SKM-1 (cell line): Measurements from ENCODE around the gene ARAF.
A peak's percentile ranks its signal among the peaks of the same experiment; 100 is the strongest.

ENCODE experiments used
- DNase-seq: peaks from one replicate; lab custom pipeline; 2025; ENCODE audit not compliant: unreplicated experiment; lab: John Stamatoyannopoulos, UW

Gene ARAF

DNA sequence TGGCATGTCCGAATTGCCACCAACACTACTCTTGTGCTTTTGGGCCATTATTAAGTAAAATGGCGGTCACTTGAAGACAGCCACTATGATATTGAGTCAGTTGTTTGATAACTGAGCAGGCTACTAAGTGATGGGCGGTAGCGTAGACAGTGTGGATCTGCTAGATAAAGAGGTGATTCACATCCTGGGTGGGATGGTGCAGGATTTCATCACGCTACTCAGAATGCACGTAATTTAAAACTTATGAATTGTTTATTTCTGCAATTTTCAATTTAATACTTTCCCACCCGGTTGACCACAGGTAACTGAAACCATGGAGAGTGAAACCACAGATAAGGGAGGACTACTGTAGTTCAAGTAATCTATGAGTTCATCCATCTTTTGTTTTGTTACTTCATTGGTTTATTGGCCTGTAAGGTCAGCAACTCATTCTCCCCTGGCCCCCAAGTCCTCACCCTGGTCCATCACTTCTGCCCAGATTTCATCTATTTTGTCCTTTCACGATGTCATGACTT lies 2.9 kb downstream of the ARAF start:
- no peak for DNase-seq

GRCh38 chrX:47564438-47565085 lies 3.6 kb downstream of the ARAF start:
- no peak for DNase-seq

- no peak for DNase-seq
Observed at GRCh38 chrX:47566841-47567240, 5.8 kb downstream of the ARAF start.

- DNase-seq = no peak
Observed at GRCh38 chrX:47568656-47569295, 7.8 kb downstream of the ARAF start.

GRCh38 chrX:47570794-47571193 lies 9.8 kb downstream of the ARAF start:
- no peak for DNase-seq

GRCh38 chrX:47571215-47571614 lies 10.2 kb downstream of the ARAF start:
- DNase-seq = no peak

GRCh38 chrX:47571896-47572295 lies 10.9 kb downstream of the ARAF start:
- no peak for DNase-seq

DNA sequence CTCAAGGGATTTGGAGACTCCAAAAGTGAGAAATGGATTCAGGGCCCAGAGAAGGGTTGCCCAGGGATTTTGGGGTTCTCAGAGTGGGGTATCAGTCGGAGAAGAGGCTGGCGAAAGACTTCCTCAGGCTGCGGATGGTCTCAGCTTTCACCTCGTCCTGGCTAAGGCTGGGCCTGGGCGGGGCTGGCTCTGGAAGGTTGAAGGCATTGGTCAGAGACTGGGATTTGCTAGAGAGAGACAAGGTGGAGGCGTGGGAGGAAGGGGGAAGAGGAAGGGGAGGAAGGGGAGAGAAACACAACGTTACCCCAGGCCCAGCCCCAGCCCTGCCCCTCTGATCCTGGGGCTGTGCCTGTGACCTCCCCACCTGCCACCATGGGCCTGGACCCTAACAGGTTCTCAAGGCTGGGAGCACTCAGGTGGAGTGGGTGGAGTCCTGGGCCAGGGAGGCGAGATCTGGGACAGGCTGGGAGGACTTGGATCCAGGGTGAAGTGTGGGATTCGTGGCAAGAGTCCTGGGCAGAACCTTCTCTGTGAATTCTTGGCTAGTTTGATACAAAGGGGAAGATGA lies 11.9 kb downstream of the ARAF start:
- no peak for DNase-seq

GRCh38 chrX:47573341-47574075 lies 12.5 kb downstream of the ARAF start:
- DNase-seq = no peak

DNA sequence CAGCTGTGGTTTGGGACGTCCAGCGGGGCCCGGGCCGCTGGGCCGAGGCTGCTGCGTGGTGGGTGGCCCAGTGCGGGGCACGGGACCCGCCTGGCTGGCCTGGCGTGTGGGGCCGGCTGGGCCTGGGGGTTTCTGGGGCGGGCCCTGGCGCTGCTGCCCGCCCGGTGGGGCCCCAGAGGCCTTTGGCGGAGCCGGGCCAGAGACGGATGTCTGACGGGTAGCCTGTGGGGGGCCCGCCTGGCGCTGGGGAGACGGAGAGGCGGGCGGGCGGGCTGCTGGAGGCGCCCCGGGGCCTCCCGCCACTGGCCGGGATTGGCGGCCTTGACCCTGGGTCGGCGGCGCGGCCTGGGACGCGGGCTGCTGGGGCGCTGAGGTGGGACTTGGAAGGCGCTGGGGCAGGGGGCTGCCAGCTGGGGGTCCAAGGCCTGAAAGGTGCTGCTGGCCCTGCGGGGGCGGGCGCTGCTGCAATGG lies 13.1 kb downstream of the ARAF start:
- no peak for DNase-seq

DNA sequence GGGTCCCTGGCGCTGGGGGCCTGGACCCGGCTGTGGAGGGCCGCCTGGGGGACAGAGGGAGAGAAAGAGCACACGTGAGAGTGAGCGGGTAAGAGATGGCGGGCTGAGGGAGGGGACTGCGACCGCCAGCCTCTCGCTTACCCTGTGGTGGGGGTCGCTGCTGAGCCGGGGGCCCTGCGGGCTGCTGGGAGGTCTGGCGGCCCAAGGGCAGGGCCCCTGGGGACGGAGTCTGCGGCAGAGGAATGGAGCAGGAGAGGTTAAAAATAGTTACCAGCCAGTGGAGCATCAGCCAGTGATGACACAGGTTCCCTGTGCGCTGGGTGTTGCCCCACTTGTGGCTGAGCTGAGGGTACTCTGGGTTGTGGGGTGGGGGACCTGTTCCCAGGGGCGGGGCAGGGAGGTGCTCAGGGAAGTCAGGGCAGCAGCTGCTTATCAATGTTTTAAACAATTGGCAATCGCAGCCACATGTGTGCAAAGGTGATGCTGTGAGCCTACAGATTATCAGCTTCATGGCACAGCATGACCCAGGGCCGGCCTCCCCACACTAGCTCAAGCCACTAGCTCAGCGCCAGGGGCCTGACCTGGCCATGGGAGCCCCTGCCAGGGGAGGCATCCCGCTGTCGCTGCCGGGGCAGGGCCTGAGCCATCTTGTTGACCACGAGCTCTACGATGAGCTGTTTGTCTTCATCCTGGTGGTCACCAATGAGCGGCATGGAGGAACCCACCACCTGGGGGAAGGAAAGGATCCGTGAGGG lies 13.7 kb downstream of the ARAF start:
- no peak for DNase-seq

DNA sequence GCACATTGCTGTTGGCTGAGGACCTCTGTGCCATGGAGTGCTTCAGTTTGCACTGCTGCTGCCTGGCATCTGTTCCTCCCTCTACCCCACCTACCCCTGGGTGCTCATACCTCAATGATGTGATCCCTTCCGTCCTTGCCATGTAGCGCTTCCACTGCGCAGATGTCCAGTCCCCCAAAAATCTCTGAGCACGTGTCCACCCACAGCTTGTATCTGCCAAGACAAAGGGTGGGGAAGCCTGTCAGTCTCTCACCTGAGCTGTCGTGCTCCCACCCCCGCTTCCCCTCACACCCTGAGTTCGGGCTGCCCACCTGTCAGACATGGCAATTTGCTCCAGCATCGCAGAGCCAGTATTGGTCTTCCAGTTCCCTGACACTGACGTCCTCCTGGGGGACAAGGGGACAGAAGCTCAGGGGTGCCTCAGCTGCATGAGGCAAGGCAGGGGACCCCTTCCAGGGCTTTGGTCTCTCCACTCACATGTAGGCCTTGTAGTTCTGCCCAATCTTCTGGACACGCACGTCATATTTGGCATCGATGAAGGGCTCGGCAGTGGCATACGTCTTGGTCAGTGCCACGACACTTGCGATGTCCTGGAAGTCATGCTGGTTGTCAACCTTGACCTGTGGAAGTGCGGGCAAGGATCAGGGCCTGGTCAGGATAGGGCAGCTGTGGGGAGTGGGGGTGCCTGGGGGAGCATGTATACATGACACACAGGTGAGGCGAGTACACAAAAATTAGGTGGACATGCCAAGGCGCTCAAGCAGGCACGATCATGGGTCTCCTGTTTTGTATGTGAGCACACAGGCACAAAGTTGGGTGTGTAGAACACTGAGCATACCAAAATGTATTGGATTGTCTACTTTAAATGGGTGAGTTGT lies 15.3 kb downstream of the ARAF start:
- no peak for DNase-seq

DNA sequence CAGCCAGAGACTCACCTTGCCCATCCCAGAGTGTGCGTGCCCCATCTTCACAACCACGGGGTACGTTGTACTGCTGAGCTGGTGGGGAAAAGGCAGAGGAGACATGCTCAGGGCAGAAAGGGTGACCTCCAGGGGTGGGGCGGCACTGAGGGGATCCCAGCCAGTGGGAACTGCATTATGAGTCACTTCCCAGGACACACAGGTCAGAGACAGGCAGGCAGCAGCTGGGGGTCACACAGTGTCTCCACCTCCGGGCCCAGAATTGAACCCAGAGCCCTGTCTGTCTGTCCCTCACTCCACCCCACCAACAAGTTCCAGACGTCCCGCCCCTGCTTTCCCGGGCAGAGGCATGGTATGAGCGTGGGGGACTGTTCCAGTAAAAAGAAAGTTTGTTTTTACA lies 16.4 kb downstream of the ARAF start:
- no peak for DNase-seq

DNA sequence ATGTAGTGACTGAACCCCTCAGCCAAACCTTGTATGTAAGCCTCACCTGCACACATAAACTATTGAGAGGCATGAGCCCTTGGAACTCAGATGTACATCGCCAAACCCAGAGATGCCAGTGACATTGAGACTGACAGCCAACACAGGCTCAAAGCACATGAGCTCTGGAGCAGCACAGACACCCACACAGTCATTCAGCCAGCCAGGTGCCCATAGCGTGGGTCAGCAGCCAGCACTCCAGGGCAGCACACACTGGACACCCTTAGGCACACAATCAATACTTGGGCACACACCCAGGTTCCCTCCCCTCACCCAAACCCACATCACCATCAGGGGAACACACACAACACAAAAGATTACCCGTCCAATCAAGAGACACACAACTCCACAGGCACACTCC lies 16.9 kb downstream of the ARAF start:
- no peak for DNase-seq

- no peak for DNase-seq
Observed at GRCh38 chrX:47578692-47579091, 17.7 kb downstream of the ARAF start.

- peak; percentile 53 for DNase-seq
Observed at GRCh38 chrX:47579537-47579936, 18.5 kb downstream of the ARAF start.

GRCh38 chrX:47581731-47582647 lies 21.0 kb downstream of the ARAF start, which contains the start of gene TIMP1:
Gene TIMP1 (plus strand): TSS chrX:47582436. CDS start chrX:47583416, 980 bp downstream.
- DNase-seq = peak; percentile 46

GRCh38 chrX:47583240-47583861 lies 22.3 kb downstream of the ARAF start:
- DNase-seq = no peak
